Measurements from ENCODE around the gene TBATA.

The TBATA gene

GRCh38 chr10:70780772-70781171 is 4.4 kb downstream of the TBATA start:
- H3K4me3 ChIP-seq (ENCODE audit: low read depth, low read length) = no peak overlapping the region
- no peak for DNase-seq (ENCODE audit: low read depth)
- TF ChIP-seq CTCF (IDR thresholded peaks at IDR 0.05; ENCODE audit: low read depth, low read length, missing control alignments) = no peak

DNA sequence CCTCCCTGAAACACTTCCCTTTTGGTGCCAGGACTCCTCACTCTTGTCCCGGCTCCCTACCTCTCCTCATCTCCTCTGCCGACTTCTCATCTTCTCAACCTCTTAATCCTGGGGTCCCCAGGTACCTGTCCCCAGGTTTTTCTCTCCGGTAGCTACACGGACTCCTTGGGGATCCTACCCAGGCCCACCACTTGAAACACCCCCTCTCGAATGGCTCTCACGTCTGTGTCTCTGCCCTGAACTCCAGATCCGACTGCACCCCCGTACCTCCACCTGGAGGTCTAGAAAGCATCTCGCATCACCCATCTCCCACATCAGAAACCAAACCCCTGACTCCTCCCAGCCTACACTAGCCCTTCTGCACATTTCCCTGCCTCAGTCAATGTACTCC is 4.8 kb downstream of the TBATA start:
- H3K4me3 ChIP-seq (ENCODE audit: low read depth, low read length) = no peak overlapping the region
- no peak for TF ChIP-seq CTCF (IDR thresholded peaks at IDR 0.05; ENCODE audit: low read depth, low read length, missing control alignments)
- no peak for DNase-seq (ENCODE audit: low read depth)

DNA sequence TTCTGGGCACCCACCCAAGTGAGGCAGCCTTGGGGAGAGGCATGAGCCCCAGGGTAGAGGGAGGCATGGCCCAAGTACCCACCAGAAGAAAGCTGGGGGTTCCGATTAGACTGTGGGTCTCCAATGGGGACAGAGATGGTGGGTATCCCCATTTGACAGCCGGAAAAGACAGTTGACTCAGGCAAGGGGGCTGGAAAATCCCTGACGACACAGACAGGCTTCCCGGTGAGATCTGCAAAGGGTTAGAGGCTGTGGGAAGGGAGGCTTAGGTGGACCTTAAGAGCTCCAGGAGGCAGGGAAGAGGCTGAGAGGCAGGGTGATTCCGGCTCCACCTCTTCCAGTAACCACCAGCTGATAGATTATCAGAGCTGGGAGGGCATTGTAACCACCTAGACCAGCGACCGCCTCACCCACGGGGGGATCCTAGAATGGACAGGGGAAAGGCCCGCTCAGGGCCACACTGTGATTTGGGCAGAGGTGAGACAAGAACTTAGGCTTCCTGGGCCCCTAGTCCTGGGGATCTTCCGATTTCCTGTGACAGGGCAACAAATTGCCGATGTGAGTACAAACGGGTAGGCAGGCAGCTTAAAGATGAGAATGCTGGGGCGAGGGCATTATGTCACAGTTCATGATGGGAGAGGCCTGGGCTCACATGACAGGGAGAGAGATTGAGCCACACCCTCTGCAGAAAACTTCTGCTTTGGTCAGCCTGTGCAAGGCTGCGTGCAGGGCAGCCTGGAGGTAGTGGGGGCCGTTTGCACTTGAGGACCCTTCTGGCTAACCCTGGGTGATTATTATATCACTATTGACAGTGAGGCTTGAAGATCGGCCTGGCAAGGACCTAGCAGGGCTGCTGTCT is 5.4 kb downstream of the TBATA start:
- no peak overlapping the region for H3K4me3 ChIP-seq (ENCODE audit: low read depth, low read length)
- DNase-seq (ENCODE audit: low read depth) = no peak
- no peak for TF ChIP-seq CTCF (IDR thresholded peaks at IDR 0.05; ENCODE audit: low read depth, low read length, missing control alignments)

DNA sequence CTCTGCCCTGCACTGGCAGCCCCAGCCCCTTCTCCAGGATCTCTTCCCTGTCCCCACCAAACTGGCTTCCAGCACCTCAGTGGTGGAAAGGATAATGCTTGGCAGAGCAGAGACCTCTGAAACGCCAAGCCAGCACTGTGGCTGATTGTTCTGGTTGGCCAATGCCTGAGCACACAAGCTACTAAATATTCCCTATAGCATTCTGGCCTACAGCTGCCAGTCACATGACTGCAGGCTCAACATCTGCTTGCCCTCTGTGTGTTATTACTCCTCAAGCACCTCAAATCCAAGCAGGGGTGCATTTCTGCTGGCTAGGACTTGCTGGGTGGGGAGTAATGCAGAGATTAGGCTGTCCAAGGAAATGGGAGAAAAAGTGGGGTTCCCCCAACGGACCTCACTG is 6.1 kb downstream of the TBATA start:
- H3K4me3 ChIP-seq (ENCODE audit: low read depth, low read length) = no peak overlapping the region
- no peak for TF ChIP-seq CTCF (IDR thresholded peaks at IDR 0.05; ENCODE audit: low read depth, low read length, missing control alignments)
- DNase-seq (ENCODE audit: low read depth) = no peak

DNA sequence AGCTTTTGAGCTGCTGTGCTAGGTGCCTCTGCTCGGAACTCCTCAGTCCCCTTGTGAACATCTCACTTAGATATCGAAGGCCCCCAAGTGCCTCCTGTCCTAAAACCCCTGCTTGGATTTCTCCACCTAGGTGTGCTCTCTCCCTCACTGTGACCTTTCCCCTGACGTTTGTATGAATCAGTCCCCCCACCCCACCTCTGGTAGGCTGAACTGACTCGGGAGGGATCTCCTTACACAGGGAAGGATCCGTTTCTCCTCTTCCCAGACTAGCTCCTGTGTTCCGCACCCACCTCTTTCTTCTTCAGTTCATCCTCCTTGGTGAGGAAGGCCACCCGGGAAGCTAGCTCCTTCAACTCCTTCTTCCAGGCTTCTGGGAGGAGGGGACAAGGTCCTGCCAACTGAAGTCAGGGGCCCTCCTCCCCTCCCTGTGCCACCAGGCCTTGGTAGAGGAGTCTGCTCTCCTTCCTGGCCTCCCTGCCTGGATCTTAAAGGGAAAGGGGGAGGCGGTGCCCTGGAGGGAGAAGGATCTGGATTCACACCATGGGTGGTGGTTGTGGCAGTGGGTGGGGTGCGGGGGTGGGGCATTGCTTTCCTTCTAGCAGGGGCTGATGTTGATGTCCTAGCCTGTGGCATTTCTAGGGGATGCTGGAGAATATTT is 6.8 kb downstream of the TBATA start:
- TF ChIP-seq CTCF (IDR thresholded peaks at IDR 0.05; ENCODE audit: low read depth, low read length, missing control alignments) = no peak
- no peak for DNase-seq (ENCODE audit: low read depth)
- H3K4me3 ChIP-seq (ENCODE audit: low read depth, low read length) = no peak overlapping the region

GRCh38 chr10:70777063-70777875 is 7.9 kb downstream of the TBATA start:
- H3K4me3 ChIP-seq (ENCODE audit: low read depth, low read length) = no peak overlapping the region
- no peak for TF ChIP-seq CTCF (IDR thresholded peaks at IDR 0.05; ENCODE audit: low read depth, low read length, missing control alignments)
- DNase-seq (ENCODE audit: low read depth) = no peak
